ENCODE measurements around the gene DAB2. TPM values are rescaled to one million over a fixed set of nuclear protein-coding genes. Genes with fewer than 3 reads are reported as not detected.

The DAB2 gene
- total and polyA plus RNA-seq, 12 donors: 6.5 to 64.7 (median 22.3) TPM

GRCh38 chr5:39461007-39461682 is 36.4 kb upstream of the DAB2 start:
- intact Hi-C loops (cut with DNase I): no loop called here
- no peak for TF ChIP-seq CTCF (IDR thresholded peaks at IDR 0.05)
- no peak overlapping the region for H3K4me3 ChIP-seq
- H3K4me1 ChIP-seq: peaks cover 0 to 40% (median 8%) of the 10 kb centered on the region in 9 donors
- ATAC-seq (peak in 6 of 8 donors; percentile 61 to 86 (median 72)), DNase-seq (peak in 1 of 2 donors; percentile 35)
- 85% methylated on average over 5 of the region's 5 CpGs for WGBS, 2 donors
- peak overlapping the region in 1 of 10 donors; percentile 69 for H3K27ac ChIP-seq
- H3K36me3 ChIP-seq: no peaks in the 10 kb centered on the region
- H3K9me3 ChIP-seq: no peaks in the 10 kb centered on the region
- no peaks in the 10 kb centered on the region for H3K27me3 ChIP-seq

GRCh38 chr5:39459907-39460306 is 35.1 kb upstream of the DAB2 start:
- Histone ChIP-seq H3K27me3 (no peaks in the 10 kb centered on the region), H3K36me3 (no peaks in the 10 kb centered on the region), H3K4me1 (peaks cover 0 to 33% (median 0%) of the 10 kb centered on the region in 9 donors), H3K4me3 (no peak overlapping the region), H3K27ac (peak overlapping the region in 1 of 10 donors; percentile 69), H3K9me3 (no peaks in the 10 kb centered on the region)
- ATAC-seq (no peak), DNase-seq (no peak)
- TF ChIP-seq CTCF (IDR thresholded peaks at IDR 0.05): no peak
- intact Hi-C loops (cut with DNase I): no loop called here

- ATAC-seq: no peak
- H3K4me1 ChIP-seq: peaks cover 0 to 33% (median 0%) of the 10 kb centered on the region in 9 donors
- no peaks in the 10 kb centered on the region for H3K27me3 ChIP-seq
- H3K4me3 ChIP-seq: no peak overlapping the region
- no peaks in the 10 kb centered on the region for H3K36me3 ChIP-seq
- intact Hi-C loops (cut with DNase I): no loop called here
- 91 to 96% methylated on average over 3 of the region's 3 CpGs for WGBS, 2 donors
- peak overlapping the region in 1 of 10 donors; percentile 19 for H3K27ac ChIP-seq
- no peak for TF ChIP-seq CTCF (IDR thresholded peaks at IDR 0.05)
- DNase-seq: no peak
- H3K9me3 ChIP-seq: no peaks in the 10 kb centered on the region
Measured at GRCh38 chr5:39459071-39459470, 34.3 kb upstream of the DAB2 start.

- WGBS, 2 donors: 68 to 79% methylated on average over 7 of the region's 7 CpGs
- intact Hi-C loops (cut with DNase I): no loop called here
- H3K4me1 ChIP-seq: peaks cover 0 to 25% (median 0%) of the 10 kb centered on the region in 9 donors
- no peaks in the 10 kb centered on the region for H3K9me3 ChIP-seq
- no peak for TF ChIP-seq CTCF (IDR thresholded peaks at IDR 0.05)
- no peak for ATAC-seq
- DNase-seq: no peak
- H3K27me3 ChIP-seq: no peaks in the 10 kb centered on the region
- no peak overlapping the region for H3K4me3 ChIP-seq
- H3K36me3 ChIP-seq: no peaks in the 10 kb centered on the region
- H3K27ac ChIP-seq: no peak overlapping the region
Measured at GRCh38 chr5:39455645-39456044, 30.9 kb upstream of the DAB2 start.
